Measurements from ENCODE around the gene ADARB1. TPM values are rescaled to one million over a fixed set of nuclear protein-coding genes. Genes with fewer than 3 reads are reported as not detected.
A peak's percentile ranks its signal among the peaks of the same experiment; 100 is the strongest.

ADARB1 gene
- total and polyA plus RNA-seq, 3 experiments from 2014 or later: 11.8 to 29.5 (median 28.9) TPM

GRCh38 chr21:45124596-45124995, 50.2 kb downstream of the ADARB1 start:
- Histone ChIP-seq H3K4me1 (ENCODE audit: insufficient read depth, low read length) (peaks cover 4% of the 10 kb centered on the region), H3K9me3 (ENCODE audit: low read length) (no peaks in the 10 kb centered on the region), H3K27me3 (ENCODE audit: insufficient read depth, low read length, poor library complexity, severe bottlenecking) (no peaks in the 10 kb centered on the region), H3K27ac (ENCODE audit: low read depth, low read length) (no peak overlapping the region), H3K36me3 (ENCODE audit: insufficient read depth, low read length) (no peaks in the 10 kb centered on the region), H3K4me3 (ENCODE audit: low read length) (no peak overlapping the region)
- CTCF ChIA-PET: interaction anchor here (6.5 to 7.0 kb wide), 2 partner anchors 15 to 178 kb away, joined by 74 to 194 read pairs; partner anchors contain the start of gene SLX9
- peak overlapping the region in 1 of 8 donors; percentile 33 for H3K27ac Mint-ChIP-seq
- peaks cover 12 to 48% (median 19%) of the 10 kb centered on the region in 3 donors for H3K4me1 Mint-ChIP-seq
- peaks cover 0 to 29% (median 5%) of the 10 kb centered on the region in 3 donors for H3K36me3 Mint-ChIP-seq
- POLR2A ChIA-PET: no interaction called here
- H3K9me3 Mint-ChIP-seq: no peaks in the 10 kb centered on the region
- no peak for DNase-seq
- H3K4me3 Mint-ChIP-seq: no peak overlapping the region
- H3K27me3 Mint-ChIP-seq: no peaks in the 10 kb centered on the region

GRCh38 chr21:45125357-45125756, 51.0 kb downstream of the ADARB1 start:
- no peaks in the 10 kb centered on the region for H3K27me3 Mint-ChIP-seq
- peaks cover 12 to 46% (median 19%) of the 10 kb centered on the region in 3 donors for H3K4me1 Mint-ChIP-seq

GRCh38 chr21:45126204-45126626, 51.8 kb downstream of the ADARB1 start:
- ChIA-PET CTCF (interaction anchor here (0.9 to 7.0 kb wide), 3 partner anchors 9 to 180 kb away, joined by 3 to 194 read pairs (median 74); partner anchors contain the start of gene SLX9), POLR2A (no interaction called here)
- no peak for DNase-seq
- Histone ChIP-seq H3K27ac (ENCODE audit: low read depth, low read length) (no peak overlapping the region), H3K4me3 (ENCODE audit: low read length) (no peak overlapping the region), H3K9me3 (ENCODE audit: low read length) (no peaks in the 10 kb centered on the region), H3K27me3 (ENCODE audit: insufficient read depth, low read length, poor library complexity, severe bottlenecking) (no peaks in the 10 kb centered on the region), H3K36me3 (ENCODE audit: insufficient read depth, low read length) (no peaks in the 10 kb centered on the region), H3K4me1 (ENCODE audit: insufficient read depth, low read length) (peaks cover 4% of the 10 kb centered on the region)
- peak overlapping the region in 1 of 8 donors; percentile 65 for H3K27ac Mint-ChIP-seq
- no peaks in the 10 kb centered on the region for H3K27me3 Mint-ChIP-seq
- peaks cover 0 to 19% (median 3%) of the 10 kb centered on the region in 3 donors for H3K36me3 Mint-ChIP-seq
- peaks cover 12 to 43% (median 15%) of the 10 kb centered on the region in 3 donors for H3K4me1 Mint-ChIP-seq
- H3K9me3 Mint-ChIP-seq: no peaks in the 10 kb centered on the region
- no peak overlapping the region for H3K4me3 Mint-ChIP-seq

More at GRCh38 chr21:45125357-45125756, 51.0 kb downstream of the ADARB1 start:
- Mint-ChIP-seq H3K4me3 (no peak overlapping the region), H3K36me3 (peaks cover 0 to 27% (median 4%) of the 10 kb centered on the region in 3 donors), H3K27ac (peak overlapping the region in 3 of 8 donors; percentile 9 to 65 (median 45)), H3K9me3 (no peaks in the 10 kb centered on the region)
- no peaks in the 10 kb centered on the region for H3K27me3 ChIP-seq (ENCODE audit: insufficient read depth, low read length, poor library complexity, severe bottlenecking)
- H3K4me1 ChIP-seq (ENCODE audit: insufficient read depth, low read length): peaks cover 4% of the 10 kb centered on the region
- no peak overlapping the region for H3K4me3 ChIP-seq (ENCODE audit: low read length)
- H3K36me3 ChIP-seq (ENCODE audit: insufficient read depth, low read length): no peaks in the 10 kb centered on the region
- no peaks in the 10 kb centered on the region for H3K9me3 ChIP-seq (ENCODE audit: low read length)
- no peak for DNase-seq
- ChIA-PET POLR2A (no interaction called here), CTCF (interaction anchor here (0.9 to 7.0 kb wide), 3 partner anchors 8 to 179 kb away, joined by 3 to 194 read pairs (median 74); partner anchors contain the start of gene SLX9)
- H3K27ac ChIP-seq (ENCODE audit: low read depth, low read length): no peak overlapping the region

GRCh38 chr21:45126983-45127382, 52.6 kb downstream of the ADARB1 start:
- no peak for DNase-seq
- Mint-ChIP-seq H3K27ac (peak overlapping the region in 1 of 8 donors; percentile 9), H3K4me3 (no peak overlapping the region), H3K27me3 (no peaks in the 10 kb centered on the region), H3K9me3 (no peaks in the 10 kb centered on the region), H3K36me3 (peaks cover 0 to 18% (median 3%) of the 10 kb centered on the region in 3 donors), H3K4me1 (peaks cover 10 to 38% (median 12%) of the 10 kb centered on the region in 3 donors)
- no peaks in the 10 kb centered on the region for H3K36me3 ChIP-seq (ENCODE audit: insufficient read depth, low read length)
- no peaks in the 10 kb centered on the region for H3K9me3 ChIP-seq (ENCODE audit: low read length)
- no peak overlapping the region for H3K27ac ChIP-seq (ENCODE audit: low read depth, low read length)
- peaks cover 4% of the 10 kb centered on the region for H3K4me1 ChIP-seq (ENCODE audit: insufficient read depth, low read length)
- H3K4me3 ChIP-seq (ENCODE audit: low read length): no peak overlapping the region
- ChIA-PET POLR2A (no interaction called here), CTCF (interaction anchor here (0.8 to 7.0 kb wide), 5 partner anchors 8 to 182 kb away, joined by 3 to 194 read pairs (median 3); partner anchors contain the start of gene SLX9)
- no peaks in the 10 kb centered on the region for H3K27me3 ChIP-seq (ENCODE audit: insufficient read depth, low read length, poor library complexity, severe bottlenecking)

GRCh38 chr21:45127937-45128336, 53.6 kb downstream of the ADARB1 start:
- ChIA-PET CTCF (interaction anchor here (0.6 to 7.0 kb wide), 38 partner anchors 8 to 327 kb away, joined by 3 to 194 read pairs (median 3); partner anchors contain the start of genes ADARB1, PTTG1IP, SLX9 and UBE2G2), POLR2A (interaction anchor here (1.0 kb wide), 1 partner anchor 178 kb away, joined by 4 read pairs; no protein-coding TSS in a partner anchor)
- H3K4me3 Mint-ChIP-seq: no peak overlapping the region
- no peaks in the 10 kb centered on the region for H3K9me3 Mint-ChIP-seq
- Histone ChIP-seq H3K4me1 (ENCODE audit: insufficient read depth, low read length) (peaks cover 11% of the 10 kb centered on the region), H3K36me3 (ENCODE audit: insufficient read depth, low read length) (no peaks in the 10 kb centered on the region), H3K4me3 (ENCODE audit: low read length) (no peak overlapping the region), H3K27me3 (ENCODE audit: insufficient read depth, low read length, poor library complexity, severe bottlenecking) (no peaks in the 10 kb centered on the region), H3K27ac (ENCODE audit: low read depth, low read length) (no peak overlapping the region), H3K9me3 (ENCODE audit: low read length) (no peaks in the 10 kb centered on the region)
- peaks cover 0 to 21% (median 1%) of the 10 kb centered on the region in 3 donors for H3K36me3 Mint-ChIP-seq
- peaks cover 10 to 37% (median 13%) of the 10 kb centered on the region in 3 donors for H3K4me1 Mint-ChIP-seq
- H3K27me3 Mint-ChIP-seq: no peaks in the 10 kb centered on the region
- peak overlapping the region in 1 of 8 donors; percentile 87 for H3K27ac Mint-ChIP-seq
- DNase-seq: no peak

- Mint-ChIP-seq H3K27ac (peak overlapping the region in 1 of 8 donors; percentile 63), H3K27me3 (no peaks in the 10 kb centered on the region), H3K9me3 (no peaks in the 10 kb centered on the region), H3K4me3 (no peak overlapping the region), H3K4me1 (peaks cover 10 to 34% (median 12%) of the 10 kb centered on the region in 3 donors), H3K36me3 (peaks cover 0 to 22% (median 1%) of the 10 kb centered on the region in 3 donors)
- Histone ChIP-seq H3K9me3 (ENCODE audit: low read length) (no peaks in the 10 kb centered on the region), H3K36me3 (ENCODE audit: insufficient read depth, low read length) (no peaks in the 10 kb centered on the region), H3K27me3 (ENCODE audit: insufficient read depth, low read length, poor library complexity, severe bottlenecking) (no peaks in the 10 kb centered on the region), H3K4me3 (ENCODE audit: low read length) (no peak overlapping the region), H3K4me1 (ENCODE audit: insufficient read depth, low read length) (peaks cover 13% of the 10 kb centered on the region), H3K27ac (ENCODE audit: low read depth, low read length) (no peak overlapping the region)
- ChIA-PET POLR2A (interaction anchor here (0.5 to 1.0 kb wide), 2 partner anchors 173 to 179 kb away, joined by 3 to 4 read pairs; no protein-coding TSS in a partner anchor), CTCF (interaction anchor here (0.6 to 7.0 kb wide), 39 partner anchors 9 to 328 kb away, joined by 3 to 194 read pairs (median 3); partner anchors contain the start of genes ADARB1, PTTG1IP, SLX9 and UBE2G2)
- peak; percentile 59 to 85 (median 68) for DNase-seq
Observed at GRCh38 chr21:45128613-45129188, 54.3 kb downstream of the ADARB1 start.

- Mint-ChIP-seq H3K4me1 (peaks cover 10 to 29% (median 12%) of the 10 kb centered on the region in 3 donors), H3K27me3 (no peaks in the 10 kb centered on the region), H3K27ac (no peak overlapping the region), H3K9me3 (no peaks in the 10 kb centered on the region), H3K36me3 (peaks cover 0 to 24% (median 1%) of the 10 kb centered on the region in 3 donors), H3K4me3 (no peak overlapping the region)
- no peaks in the 10 kb centered on the region for H3K9me3 ChIP-seq (ENCODE audit: low read length)
- no peak for DNase-seq
- CTCF ChIA-PET: interaction anchor here (0.8 to 7.0 kb wide), 19 partner anchors 10 to 311 kb away, joined by 3 to 194 read pairs (median 3); partner anchors contain the start of genes ADARB1 and SLX9
- H3K27me3 ChIP-seq (ENCODE audit: insufficient read depth, low read length, poor library complexity, severe bottlenecking): no peaks in the 10 kb centered on the region
- H3K36me3 ChIP-seq (ENCODE audit: insufficient read depth, low read length): no peaks in the 10 kb centered on the region
- peaks cover 13% of the 10 kb centered on the region for H3K4me1 ChIP-seq (ENCODE audit: insufficient read depth, low read length)
- POLR2A ChIA-PET: interaction anchor here (0.5 to 1.0 kb wide), 2 partner anchors 174 to 180 kb away, joined by 3 to 4 read pairs; no protein-coding TSS in a partner anchor
- H3K27ac ChIP-seq (ENCODE audit: low read depth, low read length): no peak overlapping the region
- no peak overlapping the region for H3K4me3 ChIP-seq (ENCODE audit: low read length)
Observed at GRCh38 chr21:45129189-45129923, 55.0 kb downstream of the ADARB1 start.

All from CD8-positive, alpha-beta memory T cell (primary cell).